GM18502 (cell line): Measurements from ENCODE around the gene CSAG2.

Experiments
- ATAC-seq: cut with Tn5 transposase; IDR thresholded peaks from one replicate; pipeline ENCODE4 v1.9.1; 2021; ENCODE audit warnings: mild to moderate bottlenecking; ENCODE audit not compliant: unreplicated experiment, poor library complexity

CSAG2 gene

GRCh38 chrX:152674135-152674534 lies 34.9 kb downstream of the CSAG2 start:
- ATAC-seq, result no peak

- no peak for ATAC-seq
Observed at GRCh38 chrX:152663086-152663485, 46.0 kb downstream of the CSAG2 start.

- no peak for ATAC-seq
Observed at GRCh38 chrX:152658302-152658701, 50.8 kb downstream of the CSAG2 start.
